ENCODE results near the gene VPS39.

GRCh38 chr15:42139596-42139995, 68.5 kb downstream of the VPS39 start:
- TF ChIP-seq CTCF (IDR thresholded peaks at IDR 0.05; ENCODE audit: low read depth, low read length) (no peak), EZH2phosphoT487 (IDR thresholded peaks at IDR 0.05; ENCODE audit: low read depth) (no peak)
